Measurements from ENCODE around the gene MAGEA6.
"Not testable (repeated sequence)": the region's sequence is repeated elsewhere in the genome, so short reads cannot be mapped to it uniquely, and the experiment has no call there.

The MAGEA6 gene, protein sequence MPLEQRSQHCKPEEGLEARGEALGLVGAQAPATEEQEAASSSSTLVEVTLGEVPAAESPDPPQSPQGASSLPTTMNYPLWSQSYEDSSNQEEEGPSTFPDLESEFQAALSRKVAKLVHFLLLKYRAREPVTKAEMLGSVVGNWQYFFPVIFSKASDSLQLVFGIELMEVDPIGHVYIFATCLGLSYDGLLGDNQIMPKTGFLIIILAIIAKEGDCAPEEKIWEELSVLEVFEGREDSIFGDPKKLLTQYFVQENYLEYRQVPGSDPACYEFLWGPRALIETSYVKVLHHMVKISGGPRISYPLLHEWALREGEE

GRCh38 chrX:152769549-152770289, at the start of gene MAGEA6:
MAGEA6 (minus strand) TSS chrX:152769689; CDS start chrX:152767650, 2,039 bp downstream.
- DNase-seq: not testable (repeated sequence)

GRCh38 chrX:152819266-152819665, 49.8 kb upstream of the MAGEA6 start:
- DNase-seq: no peak

GRCh38 chrX:152818356-152818755, 48.9 kb upstream of the MAGEA6 start:
- DNase-seq: no peak

DNA sequence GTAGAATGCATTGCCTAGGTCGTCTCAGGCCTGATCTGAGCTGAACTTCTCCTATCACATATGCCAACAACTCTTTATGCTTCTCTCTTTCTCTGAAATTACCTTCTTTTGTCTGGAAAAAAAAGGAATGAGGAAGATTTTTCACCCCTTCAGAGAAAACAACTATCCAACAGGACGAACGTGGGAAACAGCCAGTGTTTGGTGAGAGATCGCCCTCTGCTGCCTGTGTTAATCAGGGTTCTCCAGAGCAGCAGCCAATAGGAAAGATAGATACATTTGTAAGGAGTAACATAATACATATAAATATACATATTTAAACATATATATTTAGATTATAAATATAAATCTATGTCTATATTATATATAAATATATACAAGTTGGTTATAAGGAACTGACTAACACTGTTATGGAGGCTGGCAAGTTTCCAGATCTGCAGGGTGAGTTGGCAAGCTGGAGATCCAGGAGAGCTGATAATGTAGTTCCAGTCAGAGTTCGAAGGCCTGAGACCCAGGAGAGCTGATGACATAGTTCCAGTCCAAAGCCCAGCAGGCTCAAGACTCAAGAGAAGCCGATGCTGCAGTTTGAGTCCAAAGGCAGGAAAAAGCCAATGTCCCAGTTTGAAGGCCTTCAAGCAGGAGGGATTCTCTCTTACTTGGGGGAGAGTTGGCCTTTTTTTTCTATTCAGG, 47.7 kb upstream of the MAGEA6 start:
- no peak for DNase-seq

- DNase-seq: no peak
Measured at GRCh38 chrX:152814048-152814447, 44.6 kb upstream of the MAGEA6 start.

DNA sequence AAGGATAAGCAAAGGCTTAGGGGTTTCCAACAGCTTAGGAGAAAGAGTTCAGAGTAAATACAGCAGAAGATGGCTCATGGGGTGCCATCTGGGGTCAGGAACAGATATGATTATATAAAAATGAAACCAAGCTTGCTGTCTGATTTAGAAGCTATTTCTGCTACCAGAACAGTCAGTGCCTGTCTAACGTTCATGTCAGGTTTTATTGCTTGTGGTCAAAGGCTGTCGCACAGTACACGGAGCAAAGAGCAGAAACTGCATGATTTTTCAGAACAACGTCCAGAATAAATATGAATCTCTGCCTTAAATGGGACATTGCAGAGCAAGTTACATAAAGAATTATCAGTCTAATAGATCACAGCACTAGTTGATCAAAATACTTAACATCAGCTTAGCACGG, 43.7 kb upstream of the MAGEA6 start:
- no peak for DNase-seq

- no peak for DNase-seq
Measured at GRCh38 chrX:152810403-152810802, 40.9 kb upstream of the MAGEA6 start.

GRCh38 chrX:152806035-152806434, 36.5 kb upstream of the MAGEA6 start:
- DNase-seq: no peak

GRCh38 chrX:152798945-152799344, 29.5 kb upstream of the MAGEA6 start:
- DNase-seq: no peak

DNA sequence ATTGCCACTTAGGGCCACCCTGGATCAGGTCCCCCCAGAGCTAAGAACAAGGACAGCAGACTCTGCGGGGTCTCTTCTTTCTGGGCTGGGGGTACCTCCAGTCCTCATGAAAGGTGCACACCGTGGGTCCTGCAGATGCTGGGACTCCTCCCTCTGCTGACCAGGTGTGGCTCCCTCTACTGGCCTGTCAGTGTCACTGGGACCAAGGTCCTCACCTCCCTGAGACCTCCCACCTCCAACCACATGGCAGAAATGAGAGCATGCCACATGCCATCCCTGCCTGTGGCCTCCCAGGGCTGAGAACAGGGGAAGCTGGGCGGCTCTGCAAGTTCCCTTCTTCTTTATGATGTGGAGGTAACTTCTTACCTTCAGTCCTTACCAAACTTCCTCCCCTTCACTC, 17.6 kb upstream of the MAGEA6 start:
- not testable (repeated sequence) for DNase-seq

DNA sequence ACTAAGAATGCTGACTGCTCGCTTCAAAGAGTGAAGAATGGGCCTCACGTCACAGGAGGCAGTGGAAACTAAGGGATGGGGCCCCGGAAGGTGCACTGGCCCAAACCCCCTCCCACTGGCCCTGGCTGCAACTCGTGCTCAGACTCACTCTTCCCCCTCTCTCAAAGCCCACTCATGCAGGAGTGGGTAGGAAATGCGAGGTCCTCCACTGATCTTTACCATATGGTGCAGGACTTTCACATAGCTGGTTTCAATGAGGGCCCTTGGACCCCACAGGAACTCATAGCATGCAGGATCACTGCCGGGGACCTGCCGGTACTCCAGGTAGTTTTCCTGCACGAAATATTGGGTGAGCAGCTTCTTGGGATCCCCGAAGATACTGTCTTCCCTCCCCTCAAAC, 2.9 kb downstream of the MAGEA6 start:
- not testable (repeated sequence) for DNase-seq

DNA sequence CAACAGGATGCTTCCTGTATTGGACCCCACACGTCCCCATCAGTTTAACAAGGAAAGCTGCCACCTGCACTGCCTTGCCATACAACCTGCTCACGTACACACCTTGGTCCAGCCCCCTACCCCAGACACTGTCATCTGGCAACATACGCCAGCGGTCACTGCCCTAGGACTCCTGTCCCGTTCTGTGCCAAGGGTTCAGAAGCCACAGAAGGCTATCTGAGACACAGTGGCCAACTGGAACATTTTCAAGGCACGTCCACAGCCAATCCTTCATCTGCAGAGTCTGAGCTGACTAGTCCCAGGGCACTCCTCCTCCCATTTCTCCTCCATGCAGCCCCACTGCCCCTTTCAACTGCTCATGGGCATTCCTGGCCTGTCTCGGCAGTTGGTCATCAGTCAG, 7.9 kb downstream of the MAGEA6 start:
- not testable (repeated sequence) for DNase-seq

DNA sequence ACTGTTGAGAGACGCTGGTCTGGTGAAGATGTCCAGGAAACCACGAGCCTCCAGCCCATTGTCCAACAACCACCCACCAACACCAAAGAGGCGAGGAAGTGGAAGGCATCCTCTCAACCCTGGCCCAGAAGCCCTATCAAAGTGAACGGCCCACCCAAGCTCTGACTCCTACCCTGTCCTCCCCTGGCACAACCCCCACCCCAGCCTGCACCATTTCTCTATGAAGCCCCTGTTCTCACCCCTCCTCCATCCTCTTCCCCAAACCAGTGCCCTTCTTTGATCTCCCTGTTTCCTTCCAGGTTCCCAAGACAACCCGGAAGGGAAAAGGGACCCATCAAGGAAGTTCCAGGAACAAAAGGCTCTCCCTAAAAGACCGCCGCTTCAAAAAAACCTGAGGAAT, 9.9 kb downstream of the MAGEA6 start:
- not testable (repeated sequence) for DNase-seq

GRCh38 chrX:152758918-152759317, 10.6 kb downstream of the MAGEA6 start, which contains the start of gene CSAG3:
CSAG3 (plus strand) TSS chrX:152759218.
- DNase-seq: not testable (repeated sequence)

GRCh38 chrX:152754871-152755270, 14.6 kb downstream of the MAGEA6 start:
- DNase-seq: not testable (repeated sequence)

GRCh38 chrX:152753686-152754650, 15.5 kb downstream of the MAGEA6 start, which contains the start of gene MAGEA2:
MAGEA2 (minus strand) TSS chrX:152753842; CDS start chrX:152751363, 2,479 bp downstream.
- DNase-seq: not testable (repeated sequence)

GRCh38 chrX:152738560-152738959, 30.9 kb downstream of the MAGEA6 start:
- DNase-seq: no peak

- not testable (repeated sequence) for DNase-seq
Measured at GRCh38 chrX:152736528-152736927, 33.0 kb downstream of the MAGEA6 start.

DNA sequence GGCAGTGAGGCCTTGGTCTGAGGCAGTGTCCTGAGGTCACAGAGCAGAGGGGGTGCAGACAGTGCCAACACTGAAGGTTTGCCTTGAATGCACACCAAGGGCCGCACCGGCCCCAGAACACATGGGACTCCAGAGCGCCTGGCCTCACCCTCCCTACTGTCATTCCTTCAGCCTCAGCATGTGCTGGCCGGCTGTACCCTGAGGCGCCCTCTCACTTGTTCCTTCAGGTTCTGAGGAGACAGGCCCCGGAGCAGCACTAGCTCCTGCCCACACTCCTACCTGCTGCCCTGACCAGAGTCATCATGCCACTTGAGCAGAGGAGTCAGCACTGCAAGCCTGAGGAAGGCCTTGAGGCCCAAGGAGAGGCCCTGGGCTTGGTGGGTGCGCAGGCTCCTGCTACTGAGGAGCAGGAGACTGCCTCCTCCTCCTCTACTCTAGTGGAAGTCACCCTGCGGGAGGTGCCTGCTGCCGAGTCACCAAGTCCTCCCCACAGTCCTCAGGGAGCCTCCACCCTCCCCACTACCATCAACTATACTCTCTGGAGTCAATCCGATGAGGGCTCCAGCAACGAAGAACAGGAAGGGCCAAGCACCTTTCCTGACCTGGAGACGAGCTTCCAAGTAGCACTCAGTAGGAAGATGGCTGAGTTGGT, 33.5 kb downstream of the MAGEA6 start:
- DNase-seq: no peak

- DNase-seq: no peak
Measured at GRCh38 chrX:152735101-152735500, 34.4 kb downstream of the MAGEA6 start.

DNA sequence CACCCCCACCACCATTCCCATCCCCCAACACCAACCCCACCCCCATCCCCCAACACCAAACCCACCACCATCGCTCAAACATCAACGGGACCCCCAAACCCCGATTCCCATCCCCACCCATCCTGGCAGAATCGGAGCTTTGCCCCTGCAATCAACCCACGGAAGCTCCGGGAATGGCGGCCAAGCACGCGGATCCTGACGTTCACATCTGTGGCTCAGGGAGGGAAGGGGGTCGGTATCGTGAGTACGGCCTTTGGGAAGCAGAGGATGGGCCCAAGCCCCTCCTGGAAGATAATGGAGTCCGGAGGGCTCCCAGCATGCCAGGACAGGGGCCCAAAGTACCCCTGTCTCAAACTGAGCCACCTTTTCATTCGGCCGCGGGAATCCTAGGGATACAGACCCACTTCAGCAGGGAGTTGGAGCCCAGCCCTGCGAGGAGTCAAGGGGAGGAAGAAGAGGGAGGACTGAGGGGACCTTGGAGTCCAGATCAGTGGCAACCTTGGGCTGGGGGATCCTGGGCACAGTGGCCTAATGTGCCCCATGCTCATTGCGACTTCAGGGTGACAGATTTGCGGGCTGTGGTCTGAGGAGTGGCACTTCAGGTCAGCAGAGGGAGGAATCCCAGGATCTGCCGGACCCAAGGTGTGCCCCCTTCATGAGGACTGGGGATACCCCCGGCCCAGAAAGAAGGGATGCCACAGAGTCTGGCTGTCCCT, 35.2 kb downstream of the MAGEA6 start:
- not testable (repeated sequence) for DNase-seq

All from NCI-H345 (cell line).